Caco-2 (cell line): ENCODE results near the gene RIPOR3. TPM values are rescaled to one million over a fixed set of nuclear protein-coding genes. Genes with fewer than 3 reads are reported as not detected.

Experiments used
- BruUV-seq: library from RNA; stranded (reverse); fragments of 400-500 nt; replicated peaks from 2 replicates; lab custom pipeline; 2021; lab: Mats Ljungman, UMichigan
- CTCF ChIA-PET: fragments of 300-600 bp; sonication (Branson Sonifier 250); formaldehyde crosslinking; loops from one replicate; lab custom pipeline; 2022; ENCODE audit warnings: antibody characterized with exemption; lab: Charles Lee
- POLR2A ChIA-PET: fragments of 300-600 bp; sonication (Branson Sonifier 250); formaldehyde crosslinking; loops from one replicate; lab custom pipeline; 2022; ENCODE audit warnings: antibody characterized with exemption; lab: Charles Lee
- DNase-seq, 2 experiments: peaks; one replicate each; pipeline versions ENCODE4 v3.0.0 to v3.0.0-alpha.2; 2020 to 2022
- H3K27me3 ChIP-seq: replicated peaks from 2 replicates; pipeline ENCODE4 v1.6.0; 2011; ENCODE audit warnings: low read length; ENCODE audit not compliant: control insufficient read depth, insufficient read depth
- H3K36me3 ChIP-seq: 2 replicates; pipeline ENCODE4 v1.5.1; 2011; ENCODE audit warnings: low read length; ENCODE audit not compliant: control insufficient read depth, insufficient read depth
- H3K4me1 ChIP-seq: fragments of 250-450 bp; sonication (Bioruptor Pico); 2 replicates; pipeline ENCODE4 v1.5.1; 2020; ENCODE audit warnings: mild to moderate bottlenecking
- H3K4me3 ChIP-seq: 2 replicates; pipeline ENCODE4 v1.5.1; 2011; ENCODE audit warnings: low read depth, mild to moderate bottlenecking, control low read depth, low read length
- H3K9me3 ChIP-seq: fragments of 250-450 bp; sonication (Bioruptor Pico); 2 replicates; pipeline ENCODE4 v1.5.1; 2020; ENCODE audit warnings: mild to moderate bottlenecking, moderate library complexity
- H3K27ac Mint-ChIP-seq: one replicate; pipeline ENCODE4 v1.8.0; 2022; ENCODE audit warnings: mixed read lengths; ENCODE audit not compliant: unreplicated experiment
- H3K27me3 Mint-ChIP-seq: one replicate; pipeline ENCODE4 v1.8.0; 2022; ENCODE audit warnings: mixed read lengths; ENCODE audit not compliant: insufficient read depth, unreplicated experiment
- H3K36me3 Mint-ChIP-seq: one replicate; pipeline ENCODE4 v1.8.0; 2022; ENCODE audit warnings: mild to moderate bottlenecking, mixed read lengths; ENCODE audit not compliant: insufficient read depth, unreplicated experiment
- H3K4me1 Mint-ChIP-seq: one replicate; pipeline ENCODE4 v1.8.0; 2022; ENCODE audit warnings: low read depth, mixed read lengths; ENCODE audit not compliant: unreplicated experiment
- H3K4me3 Mint-ChIP-seq: one replicate; pipeline ENCODE4 v1.8.0; 2022; ENCODE audit warnings: mild to moderate bottlenecking, moderate library complexity, mixed read lengths; ENCODE audit not compliant: unreplicated experiment
- H3K9me3 Mint-ChIP-seq: one replicate; pipeline ENCODE4 v1.8.0; 2022; ENCODE audit warnings: mixed read lengths; ENCODE audit not compliant: unreplicated experiment
- intact Hi-C: fragments of 100-400 bp; cut with micrococcal nuclease; formaldehyde crosslinking; loops from one replicate; pipeline ENCODE4 v1.10.0; 2022; ENCODE audit not compliant: unreplicated experiment
- total RNA-seq: library from RNA; stranded (reverse); gene quantifications from 2 replicates; pipeline ENCODE4 v1.2.3, GENCODE V29; 2022
- TF ChIP-seq, protein P1 (sequence below), 2 experiments: fragments of 200-600 bp in 1 of 2; IDR thresholded peaks; 1 replicate in 1 of 2; 2 replicates in 1 of 2; pipeline versions ENCODE4 v1.5.1 to v1.8.0; 2011 to 2022; ENCODE audit warnings: antibody characterized with exemption in 1 of 2, control low read depth in 1 of 2, inconsistent platforms in 1 of 2, low read depth in 1 of 2, low read length in 1 of 2, mild to moderate bottlenecking in 1 of 2, moderate library complexity in 1 of 2; ENCODE audit not compliant: insufficient read depth in 1 of 2, severe bottlenecking in 1 of 2, unreplicated experiment in 1 of 2

Gene RIPOR3
- total RNA-seq, 1 experiment from 2014 or later = 0.18 TPM

DNA sequence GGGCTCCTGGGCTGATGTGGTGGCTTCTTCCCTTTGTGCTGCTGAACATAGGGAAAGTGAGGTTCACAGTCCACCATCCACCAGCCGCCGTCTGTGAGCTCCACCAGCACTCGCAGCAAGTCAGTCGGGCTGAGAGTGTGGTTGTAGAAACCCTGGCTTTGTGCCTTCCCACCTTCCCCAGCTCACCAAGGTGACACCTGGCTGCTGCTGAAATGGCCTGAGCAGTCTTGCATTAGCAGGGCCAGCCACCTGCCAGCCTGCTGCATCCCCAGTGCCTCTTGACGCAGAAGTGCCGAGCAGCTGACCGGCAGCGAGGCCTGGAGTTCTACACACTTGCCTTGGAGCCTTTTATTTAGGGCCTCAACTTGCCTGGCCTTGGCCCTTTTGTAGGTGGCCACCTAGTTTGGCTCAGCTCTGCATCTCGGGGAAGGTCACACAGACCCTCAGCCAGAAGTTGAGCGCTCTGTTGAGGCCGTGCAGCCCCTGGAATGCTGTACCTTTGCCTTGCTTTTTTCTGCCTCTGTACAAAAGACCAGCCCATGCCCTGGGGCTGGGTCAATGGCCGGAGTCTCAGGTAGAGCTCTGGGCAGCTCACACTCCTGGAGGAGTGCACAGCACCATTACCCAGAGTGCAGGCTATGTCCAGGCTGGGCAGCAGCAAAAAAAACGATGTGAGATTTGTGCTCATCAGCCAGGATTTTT, 104.7 kb downstream of the RIPOR3 start:
- ChIA-PET POLR2A (interaction anchor here (0.7 kb wide), 1 partner anchor 16 kb away, joined by 3 read pairs; no protein-coding TSS in a partner anchor), CTCF (interaction anchor here (0.5 to 1.7 kb wide), 16 partner anchors 8 to 414 kb away, joined by 3 to 6 read pairs (median 4); no protein-coding TSS in a partner anchor)
- Mint-ChIP-seq H3K27me3 (no peaks in the 10 kb centered on the region), H3K4me1 (no peaks in the 10 kb centered on the region), H3K9me3 (no peaks in the 10 kb centered on the region), H3K36me3 (peaks cover 66% of the 10 kb centered on the region), H3K27ac (peak overlapping the region; percentile 23), H3K4me3 (no peak overlapping the region)
- Histone ChIP-seq H3K27me3 (no peaks in the 10 kb centered on the region), H3K4me3 (no peak overlapping the region), H3K9me3 (no peaks in the 10 kb centered on the region), H3K36me3 (peaks cover 6% of the 10 kb centered on the region), H3K4me1 (peaks cover 9% of the 10 kb centered on the region; the same call in 1 of the 2 replicates)
- BruUV-seq = no TSS peak
- intact Hi-C loops = no loop called here
- TF ChIP-seq, protein P1, sequence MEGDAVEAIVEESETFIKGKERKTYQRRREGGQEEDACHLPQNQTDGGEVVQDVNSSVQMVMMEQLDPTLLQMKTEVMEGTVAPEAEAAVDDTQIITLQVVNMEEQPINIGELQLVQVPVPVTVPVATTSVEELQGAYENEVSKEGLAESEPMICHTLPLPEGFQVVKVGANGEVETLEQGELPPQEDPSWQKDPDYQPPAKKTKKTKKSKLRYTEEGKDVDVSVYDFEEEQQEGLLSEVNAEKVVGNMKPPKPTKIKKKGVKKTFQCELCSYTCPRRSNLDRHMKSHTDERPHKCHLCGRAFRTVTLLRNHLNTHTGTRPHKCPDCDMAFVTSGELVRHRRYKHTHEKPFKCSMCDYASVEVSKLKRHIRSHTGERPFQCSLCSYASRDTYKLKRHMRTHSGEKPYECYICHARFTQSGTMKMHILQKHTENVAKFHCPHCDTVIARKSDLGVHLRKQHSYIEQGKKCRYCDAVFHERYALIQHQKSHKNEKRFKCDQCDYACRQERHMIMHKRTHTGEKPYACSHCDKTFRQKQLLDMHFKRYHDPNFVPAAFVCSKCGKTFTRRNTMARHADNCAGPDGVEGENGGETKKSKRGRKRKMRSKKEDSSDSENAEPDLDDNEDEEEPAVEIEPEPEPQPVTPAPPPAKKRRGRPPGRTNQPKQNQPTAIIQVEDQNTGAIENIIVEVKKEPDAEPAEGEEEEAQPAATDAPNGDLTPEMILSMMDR (IDR thresholded peaks at IDR 0.05; ENCODE audit: insufficient read depth in 1 of 2, low read depth in 1 of 2, low read length in 1 of 2, severe bottlenecking in 1 of 2, unreplicated experiment in 1 of 2) = no peak
- no peak for DNase-seq

DNA sequence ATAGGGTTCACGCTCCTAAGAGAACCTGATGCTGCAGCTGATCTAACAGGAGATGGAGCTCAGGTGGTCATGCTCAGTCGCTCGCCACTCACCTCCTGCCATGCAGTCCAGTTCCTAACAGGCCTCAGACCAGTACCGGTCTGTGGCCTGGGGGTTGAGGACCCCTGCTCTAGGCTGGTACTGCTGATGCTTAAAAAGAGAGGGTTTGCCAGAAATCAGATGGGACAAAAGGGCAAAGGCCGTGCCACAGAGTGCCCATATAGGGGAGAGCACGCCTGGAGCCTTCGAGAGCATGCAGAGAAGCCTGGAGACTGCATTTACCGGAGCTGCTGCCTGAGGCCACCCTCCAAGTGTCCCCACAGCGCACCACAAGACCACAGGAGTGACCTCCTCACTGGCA, 105.7 kb downstream of the RIPOR3 start:
- Mint-ChIP-seq H3K27ac (no peak overlapping the region), H3K9me3 (no peaks in the 10 kb centered on the region), H3K27me3 (no peaks in the 10 kb centered on the region), H3K36me3 (peaks cover 75% of the 10 kb centered on the region), H3K4me3 (no peak overlapping the region), H3K4me1 (no peaks in the 10 kb centered on the region)
- no peaks in the 10 kb centered on the region for H3K27me3 ChIP-seq
- DNase-seq = no peak
- H3K9me3 ChIP-seq = no peaks in the 10 kb centered on the region
- ChIA-PET POLR2A (no interaction called here), CTCF (interaction anchor here (0.6 to 1.3 kb wide), 2 partner anchors 10 to 38 kb away, joined by 3 to 4 read pairs; no protein-coding TSS in a partner anchor)
- intact Hi-C loops = no loop called here
- TF ChIP-seq, protein P1 (IDR thresholded peaks at IDR 0.05; ENCODE audit: insufficient read depth in 1 of 2, low read depth in 1 of 2, low read length in 1 of 2, severe bottlenecking in 1 of 2, unreplicated experiment in 1 of 2) = no peak
- H3K4me1 ChIP-seq = peaks cover 9% of the 10 kb centered on the region; the same call in 1 of the 2 replicates
- no TSS peak for BruUV-seq
- peaks cover 6% of the 10 kb centered on the region for H3K36me3 ChIP-seq
- no peak overlapping the region for H3K4me3 ChIP-seq

GRCh38 chr20:50585214-50585613, 106.1 kb downstream of the RIPOR3 start:
- TF ChIP-seq, protein P1 (IDR thresholded peaks at IDR 0.05; ENCODE audit: insufficient read depth in 1 of 2, low read depth in 1 of 2, low read length in 1 of 2, severe bottlenecking in 1 of 2, unreplicated experiment in 1 of 2) = no peak
- Histone ChIP-seq H3K36me3 (peaks cover 6% of the 10 kb centered on the region), H3K27me3 (no peaks in the 10 kb centered on the region), H3K4me3 (no peak overlapping the region), H3K4me1 (peaks cover 9% of the 10 kb centered on the region; the same call in 1 of the 2 replicates), H3K9me3 (no peaks in the 10 kb centered on the region)
- no TSS peak for BruUV-seq
- DNase-seq = no peak
- CTCF ChIA-PET = interaction anchor here (0.6 kb wide), 1 partner anchor 122 kb away, joined by 3 read pairs; no protein-coding TSS in a partner anchor
- no peaks in the 10 kb centered on the region for H3K4me1 Mint-ChIP-seq
- no peaks in the 10 kb centered on the region for H3K27me3 Mint-ChIP-seq
- no peak overlapping the region for H3K4me3 Mint-ChIP-seq
- peaks cover 75% of the 10 kb centered on the region for H3K36me3 Mint-ChIP-seq
- H3K27ac Mint-ChIP-seq = no peak overlapping the region
- POLR2A ChIA-PET = no interaction called here
- H3K9me3 Mint-ChIP-seq = no peaks in the 10 kb centered on the region
- intact Hi-C loops = no loop called here
